GM12878 (cell line): ENCODE measurements around the gene CUL4A. TPM values are rescaled to one million over a fixed set of nuclear protein-coding genes. Genes with fewer than 3 reads are reported as not detected.

Experiments
- ATF3 ChIP-seq: IDR thresholded peaks from 2 replicates; pipeline ENCODE4 v1.6.1; 2011; ENCODE audit warnings: low read depth, mild to moderate bottlenecking, low read length, moderate library complexity, borderline replicate concordance; ENCODE audit errors: extremely low read depth
- BCL3 ChIP-seq: IDR thresholded peaks from 2 replicates; pipeline ENCODE4 v1.6.1; 2011; ENCODE audit warnings: borderline replicate concordance, low read depth, mild to moderate bottlenecking, moderate library complexity, low read length; ENCODE audit not compliant: insufficient read depth, poor library complexity, severe bottlenecking
- BRCA1 ChIP-seq: IDR thresholded peaks from 2 replicates; pipeline ENCODE4 v1.6.1; 2011; ENCODE audit warnings: low read depth, low read length, improper control_type of control experiment
- CBFB ChIP-seq: IDR thresholded peaks from 2 replicates; pipeline ENCODE4 v1.6.1; 2016; ENCODE audit warnings: antibody characterized with exemption, low read depth
- CHD4 ChIP-seq: fragments of 200-600 bp; sonication (generic); IDR thresholded peaks from 2 replicates; pipeline ENCODE4 v1.6.1; 2016; ENCODE audit warnings: mild to moderate bottlenecking
- EGR1 ChIP-seq, 2 experiments: IDR thresholded peaks; 1 replicate in 1 of 2; 2 replicates in 1 of 2; pipeline ENCODE4 v1.6.1; 2011 to 2012; ENCODE audit warnings: low read depth in 2 of 2, low read length in 2 of 2, borderline replicate concordance in 1 of 2, mild to moderate bottlenecking in 1 of 2, moderate library complexity in 1 of 2
- HDGF ChIP-seq: fragments of 450-650 bp; IDR thresholded peaks from 2 replicates; pipeline ENCODE4 v1.6.1; 2016; ENCODE audit warnings: antibody characterized with exemption
- KLF5 ChIP-seq: fragments of 450-650 bp; IDR thresholded peaks from 2 replicates; pipeline ENCODE4 v1.6.1; 2014; ENCODE audit warnings: mild to moderate bottlenecking; ENCODE audit not compliant: partially characterized antibody
- LARP7 ChIP-seq: fragments of 450-650 bp; IDR thresholded peaks from 2 replicates; pipeline ENCODE4 v1.6.1; 2017; ENCODE audit warnings: mild to moderate bottlenecking
- MAX ChIP-seq: IDR thresholded peaks from 2 replicates; pipeline ENCODE4 v1.6.1; 2012; ENCODE audit warnings: low read depth, low read length, improper control_type of control experiment
- NFIC ChIP-seq: IDR thresholded peaks from 2 replicates; pipeline ENCODE4 v1.6.1; 2012; ENCODE audit warnings: low read depth, mild to moderate bottlenecking, inconsistent platforms, low read length, moderate library complexity
- NFYB ChIP-seq: IDR thresholded peaks from 2 replicates; pipeline ENCODE4 v1.6.1; 2011; ENCODE audit warnings: low read depth, mild to moderate bottlenecking, low read length, improper control_type of control experiment, moderate library complexity; ENCODE audit not compliant: insufficient read depth
- PBX3 ChIP-seq: IDR thresholded peaks from 2 replicates; pipeline ENCODE4 v1.6.1; 2011; ENCODE audit warnings: mild to moderate bottlenecking, low read depth, low read length, moderate library complexity; ENCODE audit not compliant: insufficient replicate concordance
- POLR2A ChIP-seq: IDR thresholded peaks from 2 replicates; pipeline ENCODE4 v1.6.1; 2011; ENCODE audit warnings: low read depth, mild to moderate bottlenecking, low read length
- SMC3 ChIP-seq: IDR thresholded peaks from 2 replicates; pipeline ENCODE4 v1.6.1; 2011; ENCODE audit warnings: low read length, improper control_type of control experiment, borderline replicate concordance
- SUPT20H ChIP-seq: IDR thresholded peaks from 2 replicates; pipeline ENCODE4 v1.6.1; 2011; ENCODE audit warnings: low read depth, mild to moderate bottlenecking, low read length, moderate library complexity, borderline replicate concordance; ENCODE audit not compliant: control insufficient read depth
- TCF7 ChIP-seq: IDR thresholded peaks from 2 replicates; pipeline ENCODE4 v1.6.1; 2014; ENCODE audit warnings: antibody characterized with exemption, borderline replicate concordance
- YBX1 ChIP-seq: fragments of 450-650 bp; IDR thresholded peaks from 2 replicates; pipeline ENCODE4 v1.6.1; 2016; ENCODE audit warnings: antibody characterized with exemption
- ZBTB33 ChIP-seq: fragments of 450-650 bp; IDR thresholded peaks from 2 replicates; pipeline ENCODE4 v1.6.1; 2017; ENCODE audit warnings: mild to moderate bottlenecking
- ZNF687 ChIP-seq: fragments of 450-650 bp; IDR thresholded peaks from 2 replicates; pipeline ENCODE4 v1.6.1; 2017; ENCODE audit warnings: mild to moderate bottlenecking, moderate library complexity
- polyA plus RNA-seq, 11 experiments: library from polyadenylated mRNA; depleted of rRNA in 4 of 11; unstranded in 6 of 11; stranded (reverse) in 5 of 11; fragments of >200 nt; fragmentation: Nextera tagmentation in 4 of 11; fragmentation: Illumina TruSeq in 1 of 11; extraction: Ambion mirVana in 4 of 11; extraction: Trizol in 1 of 11; gene quantifications; 1 replicate in 1 of 11; 2 replicates in 10 of 11; pipeline versions ENCODE4 v1.2.1 to v1.2.3, GENCODE V29; 2011 to 2016; ENCODE audit warnings: inconsistent platforms in 2 of 11, missing spikeins in 2 of 11, low read depth in 1 of 11
- total RNA-seq, 4 experiments: library from RNA; depleted of rRNA in 3 of 4; stranded (reverse); fragments of >200 nt in 3 of 4; fragmentation: Illumina TruSeq in 1 of 4; extraction: Trizol in 1 of 4; gene quantifications; 2 replicates each; pipeline versions ENCODE4 v1.2.1 to v1.2.3, GENCODE V29; 2013 to 2021

Gene CUL4A
- total and polyA plus RNA-seq, 10 of the 15 experiments (the other 5 are each of a cell fraction or from before 2014, with no cell fraction given), result 19.7 to 74.3 (median 55.6) TPM

- TF ChIP-seq TCF7, result 0 out of 2 replicates have a peak, but pooled peaks have one; percentile 51
- no peak for TF ChIP-seq CHD4
- peak; percentile 43; the same call in 1 of the 2 replicates for TF ChIP-seq NFIC
- no peak for TF ChIP-seq NFYB
- TF ChIP-seq MAX, result no peak
- no peak for TF ChIP-seq PBX3
- no peak for TF ChIP-seq SUPT20H
- TF ChIP-seq CBFB, result peak; percentile 66; the same call in 1 of the 2 replicates
- TF ChIP-seq YBX1, result no peak
- no peak for TF ChIP-seq KLF5
- TF ChIP-seq ZBTB33, result no peak
- TF ChIP-seq BRCA1, result no peak
- TF ChIP-seq LARP7, result no peak
- no peak for TF ChIP-seq ATF3
- peak; percentile 49; the same call in 1 of the 2 replicates for TF ChIP-seq ZNF687
- TF ChIP-seq POLR2A, result no peak
- TF ChIP-seq BCL3, result peak; percentile 67
- no peak for TF ChIP-seq SMC3
- no peak for TF ChIP-seq EGR1 (IDR thresholded peaks at IDR 0.05; ENCODE audit: borderline replicate concordance in 1 of 2, low read depth in 2 of 2, low read length in 2 of 2)
- TF ChIP-seq HDGF, result 0 out of 2 replicates have a peak, but pooled peaks have one; percentile 53
Measured at GRCh38 chr13:113186061-113186900, 23.1 kb upstream of the CUL4A start (continued).
